ENCODE results near the gene SLC6A6.

DNA sequence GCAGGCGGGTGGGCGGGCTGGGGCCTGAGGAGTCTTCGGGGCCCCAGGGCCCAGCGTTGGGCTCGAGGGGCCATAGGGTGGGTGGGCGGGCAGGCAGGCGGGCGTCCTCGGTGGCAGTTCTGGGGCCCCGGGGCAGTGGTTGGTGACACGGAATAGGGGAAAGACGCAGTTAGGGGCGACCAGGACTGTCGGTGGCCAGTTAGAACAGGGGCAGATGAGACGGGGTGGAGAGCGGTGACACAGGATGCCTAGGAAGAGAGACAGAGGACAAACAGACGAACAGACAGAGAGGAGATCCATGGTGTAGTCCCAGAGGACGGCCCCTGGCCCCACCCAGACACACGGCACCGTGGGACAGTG, 101.3 kb downstream of the SLC6A6 start:
- TF ChIP-seq, protein P1, sequence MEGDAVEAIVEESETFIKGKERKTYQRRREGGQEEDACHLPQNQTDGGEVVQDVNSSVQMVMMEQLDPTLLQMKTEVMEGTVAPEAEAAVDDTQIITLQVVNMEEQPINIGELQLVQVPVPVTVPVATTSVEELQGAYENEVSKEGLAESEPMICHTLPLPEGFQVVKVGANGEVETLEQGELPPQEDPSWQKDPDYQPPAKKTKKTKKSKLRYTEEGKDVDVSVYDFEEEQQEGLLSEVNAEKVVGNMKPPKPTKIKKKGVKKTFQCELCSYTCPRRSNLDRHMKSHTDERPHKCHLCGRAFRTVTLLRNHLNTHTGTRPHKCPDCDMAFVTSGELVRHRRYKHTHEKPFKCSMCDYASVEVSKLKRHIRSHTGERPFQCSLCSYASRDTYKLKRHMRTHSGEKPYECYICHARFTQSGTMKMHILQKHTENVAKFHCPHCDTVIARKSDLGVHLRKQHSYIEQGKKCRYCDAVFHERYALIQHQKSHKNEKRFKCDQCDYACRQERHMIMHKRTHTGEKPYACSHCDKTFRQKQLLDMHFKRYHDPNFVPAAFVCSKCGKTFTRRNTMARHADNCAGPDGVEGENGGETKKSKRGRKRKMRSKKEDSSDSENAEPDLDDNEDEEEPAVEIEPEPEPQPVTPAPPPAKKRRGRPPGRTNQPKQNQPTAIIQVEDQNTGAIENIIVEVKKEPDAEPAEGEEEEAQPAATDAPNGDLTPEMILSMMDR (IDR thresholded peaks at IDR 0.05), result no peak
- TF ChIP-seq POLR2A (IDR thresholded peaks at IDR 0.05) (no peak), POLR2AphosphoS5 (IDR thresholded peaks at IDR 0.05) (no peak)

Data from gastroesophageal sphincter (tissue), 3 donors.